ENCODE measurements around the gene YIPF5.

GRCh38 chr5:144194144-144194543, 23.7 kb upstream of the YIPF5 start:
- TF ChIP-seq PATZ1 (CRISPR knock-in tag; IDR thresholded peaks at IDR 0.05; ENCODE audit: borderline replicate concordance) = no peak
- TF ChIP-seq OSR1 (CRISPR knock-in tag; IDR thresholded peaks at IDR 0.05) = no peak
- no peak for TF ChIP-seq TOX (CRISPR knock-in tag; IDR thresholded peaks at IDR 0.05; ENCODE audit: borderline replicate concordance)
- TF ChIP-seq ISL1 (CRISPR knock-in tag; IDR thresholded peaks at IDR 0.05) = no peak
- TF ChIP-seq CREB5 (CRISPR knock-in tag; IDR thresholded peaks at IDR 0.05; ENCODE audit: low read depth) = no peak
- no peak for TF ChIP-seq TCF4 (CRISPR knock-in tag; IDR thresholded peaks at IDR 0.05; ENCODE audit: borderline replicate concordance)
- no peak for TF ChIP-seq ZFP3 (CRISPR knock-in tag; IDR thresholded peaks at IDR 0.05)
- no peak for TF ChIP-seq ZC3H10 (CRISPR knock-in tag; IDR thresholded peaks at IDR 0.05)
- TF ChIP-seq PPARA (CRISPR knock-in tag; IDR thresholded peaks at IDR 0.05; ENCODE audit: borderline replicate concordance) = no peak
